GM12878 (cell line): ENCODE data around the gene TCN1. TPM values are rescaled to one million over a fixed set of nuclear protein-coding genes. Genes with fewer than 3 reads are reported as not detected.

ENCODE experiments used
- ATF7 ChIP-seq: fragments of 450-650 bp; IDR thresholded peaks from 2 replicates; pipeline ENCODE4 v1.6.1; 2016; ENCODE audit warnings: low read depth, mild to moderate bottlenecking
- BACH1 ChIP-seq: fragments of 450-650 bp; IDR thresholded peaks from 2 replicates; pipeline ENCODE4 v1.6.1; 2017; ENCODE audit warnings: mild to moderate bottlenecking, borderline replicate concordance
- CHD2 ChIP-seq: IDR thresholded peaks from 2 replicates; pipeline ENCODE4 v1.6.1; 2011; ENCODE audit warnings: low read depth, low read length, improper control_type of control experiment, borderline replicate concordance
- DPF2 ChIP-seq: fragments of 450-650 bp; IDR thresholded peaks from 2 replicates; pipeline ENCODE4 v1.6.1; 2017; ENCODE audit warnings: mild to moderate bottlenecking
- FOXK2 ChIP-seq: fragments of 450-650 bp; IDR thresholded peaks from 2 replicates; pipeline ENCODE4 v1.6.1; 2017; ENCODE audit warnings: mild to moderate bottlenecking, moderate library complexity
- IKZF1 ChIP-seq: fragments of 450-650 bp; conservative IDR thresholded peaks from 2 replicates; pipeline ENCODE4 v1.6.1; 2017; ENCODE audit warnings: antibody characterized with exemption, mild to moderate bottlenecking
- KAT2A ChIP-seq: conservative IDR thresholded peaks from 2 replicates; pipeline ENCODE4 v1.6.1; 2011; ENCODE audit warnings: low read depth, low read length; ENCODE audit not compliant: control insufficient read depth
- KLF5 ChIP-seq: fragments of 450-650 bp; IDR thresholded peaks from 2 replicates; pipeline ENCODE4 v1.6.1; 2014; ENCODE audit warnings: mild to moderate bottlenecking; ENCODE audit not compliant: partially characterized antibody
- MTA3 ChIP-seq: IDR thresholded peaks from 2 replicates; pipeline ENCODE4 v1.6.1; 2012; ENCODE audit warnings: low read length, inconsistent platforms, borderline replicate concordance
- MXI1 ChIP-seq: fragments of 150-350 bp; IDR thresholded peaks from 2 replicates; pipeline ENCODE4 v1.6.1; 2011; ENCODE audit warnings: low read depth, mild to moderate bottlenecking, inconsistent platforms, low read length, improper control_type of control experiment
- MYB ChIP-seq: fragments of 150-350 bp; IDR thresholded peaks from 2 replicates; pipeline ENCODE4 v1.6.1; 2014; ENCODE audit warnings: mild to moderate bottlenecking, low read depth, low read length, borderline replicate concordance
- NFYA ChIP-seq: IDR thresholded peaks from 2 replicates; pipeline ENCODE4 v1.6.1; 2011; ENCODE audit warnings: low read depth, mild to moderate bottlenecking, low read length, improper control_type of control experiment, borderline replicate concordance
- NR2C2 ChIP-seq: IDR thresholded peaks from 2 replicates; pipeline ENCODE4 v1.6.1; 2011; ENCODE audit warnings: borderline replicate concordance, low read depth; ENCODE audit not compliant: control insufficient read depth, insufficient read length
- NR2F1 ChIP-seq: fragments of 450-650 bp; conservative IDR thresholded peaks from 2 replicates; pipeline ENCODE4 v1.6.1; 2017; ENCODE audit warnings: mild to moderate bottlenecking
- RFX5 ChIP-seq: IDR thresholded peaks from 2 replicates; pipeline ENCODE4 v1.6.1; 2011; ENCODE audit warnings: low read depth, low read length, improper control_type of control experiment
- SUPT20H ChIP-seq: IDR thresholded peaks from 2 replicates; pipeline ENCODE4 v1.6.1; 2011; ENCODE audit warnings: low read depth, mild to moderate bottlenecking, low read length, moderate library complexity, borderline replicate concordance; ENCODE audit not compliant: control insufficient read depth
- TAF1 ChIP-seq: IDR thresholded peaks from 2 replicates; pipeline ENCODE4 v1.6.1; 2011; ENCODE audit warnings: mild to moderate bottlenecking, low read depth, low read length, borderline replicate concordance
- TCF7 ChIP-seq: IDR thresholded peaks from 2 replicates; pipeline ENCODE4 v1.6.1; 2014; ENCODE audit warnings: antibody characterized with exemption, borderline replicate concordance
- ZBED1 ChIP-seq: IDR thresholded peaks from 2 replicates; pipeline ENCODE4 v1.6.1; 2016; ENCODE audit warnings: borderline replicate concordance
- ZNF274 ChIP-seq: IDR thresholded peaks from one replicate; pipeline ENCODE4 v1.8.0; 2011; ENCODE audit not compliant: insufficient read length, insufficient read depth
- polyA plus RNA-seq, 11 experiments: library from polyadenylated mRNA; depleted of rRNA in 4 of 11; unstranded in 6 of 11; stranded (reverse) in 5 of 11; fragments of >200 nt; fragmentation: Nextera tagmentation in 4 of 11; fragmentation: Illumina TruSeq in 1 of 11; extraction: Ambion mirVana in 4 of 11; extraction: Trizol in 1 of 11; gene quantifications; 1 replicate in 1 of 11; 2 replicates in 10 of 11; pipeline versions ENCODE4 v1.2.1 to v1.2.3, GENCODE V29; 2011 to 2016; ENCODE audit warnings: inconsistent platforms in 2 of 11, missing spikeins in 2 of 11, low read depth in 1 of 11
- total RNA-seq, 4 experiments: library from RNA; depleted of rRNA in 3 of 4; stranded (reverse); fragments of >200 nt in 3 of 4; fragmentation: Illumina TruSeq in 1 of 4; extraction: Trizol in 1 of 4; gene quantifications; 2 replicates each; pipeline versions ENCODE4 v1.2.1 to v1.2.3, GENCODE V29; 2013 to 2021
- TF ChIP-seq, protein P1 (sequence below): IDR thresholded peaks from 2 replicates; pipeline ENCODE4 v1.6.1; 2012; ENCODE audit warnings: improper control_type of control experiment, low read depth, low read length; ENCODE audit not compliant: insufficient replicate concordance
- TF ChIP-seq, protein P2 (sequence below): fragments of 450-650 bp; conservative IDR thresholded peaks from 2 replicates; pipeline ENCODE4 v1.6.1; 2017; ENCODE audit warnings: mild to moderate bottlenecking, moderate library complexity

TCN1 gene
- total and polyA plus RNA-seq, 10 of the 15 experiments (the other 5 are each of a cell fraction or from before 2014, with no cell fraction given) = not detected

DNA sequence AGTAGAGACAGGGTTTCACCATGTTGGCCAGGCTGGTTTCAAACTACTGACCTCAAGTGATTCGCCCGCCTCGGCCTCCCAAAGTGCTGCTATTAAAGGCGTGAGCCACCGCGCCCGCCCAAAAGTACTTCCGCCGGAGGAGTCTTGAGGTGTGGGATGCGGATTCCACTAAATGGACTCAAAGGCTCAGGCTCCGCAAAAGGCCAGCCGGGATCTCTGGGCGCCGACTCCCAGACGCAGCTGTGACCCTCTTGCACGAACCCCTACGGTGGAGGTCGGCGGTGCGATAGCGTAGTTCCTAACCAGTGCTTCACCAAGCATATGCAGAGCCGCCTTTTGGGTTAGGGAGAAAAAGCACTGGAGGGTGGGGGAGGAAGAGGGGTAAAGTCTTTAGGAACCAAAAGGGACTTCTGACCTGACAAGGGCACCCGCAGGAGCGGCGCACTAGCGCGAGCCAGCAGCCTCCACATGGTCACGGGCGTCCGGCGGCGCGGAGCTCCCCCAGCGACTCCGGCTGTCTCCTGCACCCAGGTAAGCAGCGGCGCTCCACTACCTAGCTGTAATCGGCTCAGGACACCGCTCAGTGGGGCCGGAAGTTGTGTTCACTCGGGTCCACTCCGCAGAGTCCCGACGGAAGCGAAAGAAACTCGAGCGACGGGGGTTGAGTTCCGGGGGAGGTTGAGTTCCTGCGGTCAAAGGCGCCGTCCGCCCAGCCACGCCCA lies 55.9 kb downstream of the TCN1 start, which contains the start of gene MRPL16 (continued):
- TF ChIP-seq, protein P1, sequence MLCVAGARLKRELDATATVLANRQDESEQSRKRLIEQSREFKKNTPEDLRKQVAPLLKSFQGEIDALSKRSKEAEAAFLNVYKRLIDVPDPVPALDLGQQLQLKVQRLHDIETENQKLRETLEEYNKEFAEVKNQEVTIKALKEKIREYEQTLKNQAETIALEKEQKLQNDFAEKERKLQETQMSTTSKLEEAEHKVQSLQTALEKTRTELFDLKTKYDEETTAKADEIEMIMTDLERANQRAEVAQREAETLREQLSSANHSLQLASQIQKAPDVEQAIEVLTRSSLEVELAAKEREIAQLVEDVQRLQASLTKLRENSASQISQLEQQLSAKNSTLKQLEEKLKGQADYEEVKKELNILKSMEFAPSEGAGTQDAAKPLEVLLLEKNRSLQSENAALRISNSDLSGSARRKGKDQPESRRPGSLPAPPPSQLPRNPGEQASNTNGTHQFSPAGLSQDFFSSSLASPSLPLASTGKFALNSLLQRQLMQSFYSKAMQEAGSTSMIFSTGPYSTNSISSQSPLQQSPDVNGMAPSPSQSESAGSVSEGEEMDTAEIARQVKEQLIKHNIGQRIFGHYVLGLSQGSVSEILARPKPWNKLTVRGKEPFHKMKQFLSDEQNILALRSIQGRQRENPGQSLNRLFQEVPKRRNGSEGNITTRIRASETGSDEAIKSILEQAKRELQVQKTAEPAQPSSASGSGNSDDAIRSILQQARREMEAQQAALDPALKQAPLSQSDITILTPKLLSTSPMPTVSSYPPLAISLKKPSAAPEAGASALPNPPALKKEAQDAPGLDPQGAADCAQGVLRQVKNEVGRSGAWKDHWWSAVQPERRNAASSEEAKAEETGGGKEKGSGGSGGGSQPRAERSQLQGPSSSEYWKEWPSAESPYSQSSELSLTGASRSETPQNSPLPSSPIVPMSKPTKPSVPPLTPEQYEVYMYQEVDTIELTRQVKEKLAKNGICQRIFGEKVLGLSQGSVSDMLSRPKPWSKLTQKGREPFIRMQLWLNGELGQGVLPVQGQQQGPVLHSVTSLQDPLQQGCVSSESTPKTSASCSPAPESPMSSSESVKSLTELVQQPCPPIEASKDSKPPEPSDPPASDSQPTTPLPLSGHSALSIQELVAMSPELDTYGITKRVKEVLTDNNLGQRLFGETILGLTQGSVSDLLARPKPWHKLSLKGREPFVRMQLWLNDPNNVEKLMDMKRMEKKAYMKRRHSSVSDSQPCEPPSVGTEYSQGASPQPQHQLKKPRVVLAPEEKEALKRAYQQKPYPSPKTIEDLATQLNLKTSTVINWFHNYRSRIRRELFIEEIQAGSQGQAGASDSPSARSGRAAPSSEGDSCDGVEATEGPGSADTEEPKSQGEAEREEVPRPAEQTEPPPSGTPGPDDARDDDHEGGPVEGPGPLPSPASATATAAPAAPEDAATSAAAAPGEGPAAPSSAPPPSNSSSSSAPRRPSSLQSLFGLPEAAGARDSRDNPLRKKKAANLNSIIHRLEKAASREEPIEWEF = no peak
- TF ChIP-seq SUPT20H (no peak), BACH1 (peak; percentile 50; the same call in 1 of the 2 replicates), TCF7 (peak; percentile 73), MYB (no peak), FOXK2 (peak; percentile 50), ZNF274 (no peak), DPF2 (peak; percentile 60; the same call in 1 of the 2 replicates), ZBED1 (no peak), KAT2A (no peak), MXI1 (peak; percentile 87), NR2C2 (no peak), MTA3 (no peak), ATF7 (0 out of 2 replicates have a peak, but pooled peaks have one; percentile 38), CHD2 (peak; percentile 35; the same call in 1 of the 2 replicates), IKZF1 (peak; percentile 83), NR2F1 (peak; percentile 57), RFX5 (no peak), KLF5 (peak; percentile 63), NFYA (no peak), TAF1 (peak; percentile 98)
- TF ChIP-seq, protein P2, sequence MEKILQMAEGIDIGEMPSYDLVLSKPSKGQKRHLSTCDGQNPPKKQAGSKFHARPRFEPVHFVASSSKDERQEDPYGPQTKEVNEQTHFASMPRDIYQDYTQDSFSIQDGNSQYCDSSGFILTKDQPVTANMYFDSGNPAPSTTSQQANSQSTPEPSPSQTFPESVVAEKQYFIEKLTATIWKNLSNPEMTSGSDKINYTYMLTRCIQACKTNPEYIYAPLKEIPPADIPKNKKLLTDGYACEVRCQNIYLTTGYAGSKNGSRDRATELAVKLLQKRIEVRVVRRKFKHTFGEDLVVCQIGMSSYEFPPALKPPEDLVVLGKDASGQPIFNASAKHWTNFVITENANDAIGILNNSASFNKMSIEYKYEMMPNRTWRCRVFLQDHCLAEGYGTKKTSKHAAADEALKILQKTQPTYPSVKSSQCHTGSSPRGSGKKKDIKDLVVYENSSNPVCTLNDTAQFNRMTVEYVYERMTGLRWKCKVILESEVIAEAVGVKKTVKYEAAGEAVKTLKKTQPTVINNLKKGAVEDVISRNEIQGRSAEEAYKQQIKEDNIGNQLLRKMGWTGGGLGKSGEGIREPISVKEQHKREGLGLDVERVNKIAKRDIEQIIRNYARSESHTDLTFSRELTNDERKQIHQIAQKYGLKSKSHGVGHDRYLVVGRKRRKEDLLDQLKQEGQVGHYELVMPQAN = peak; percentile 63; the same call in 1 of the 2 replicates
